Measurements from ENCODE around the gene VAV1. TPM values are rescaled to one million over a fixed set of nuclear protein-coding genes. Genes with fewer than 3 reads are reported as not detected.

The VAV1 gene
- total and polyA plus RNA-seq, 2 donors (not counting 1 experiment from before 2014, with no cell fraction given): 62.7 to 98.8 TPM

- DNase-seq (no peak), ATAC-seq (ENCODE audit: low read depth) (no peak)
- Mint-ChIP-seq H3K9me3 (ENCODE audit: insufficient read depth) (no peaks in the 10 kb centered on the region), H3K4me1 (no peaks in the 10 kb centered on the region), H3K27ac (no peak overlapping the region), H3K4me3 (no peak overlapping the region), H3K27me3 (peaks cover 28% of the 10 kb centered on the region)
- no peak overlapping the region for H3K27ac ChIP-seq (ENCODE audit: low read length in 2 of 2)
- H3K27me3 ChIP-seq (replicated peaks in 1 of 4; ENCODE audit: control extremely low read depth in 1 of 4, control insufficient read depth in 3 of 4, insufficient read depth in 4 of 4, low read length in 3 of 4): peaks cover 0 to 4% (median 1%) of the 10 kb centered on the region in 4 experiments
- H3K36me3 ChIP-seq (replicated peaks in 1 of 2; ENCODE audit: control extremely low read depth in 1 of 2, control insufficient read depth in 1 of 2, extremely low read depth in 1 of 2, insufficient read depth in 2 of 2, low read length in 1 of 2): no peaks in the 10 kb centered on the region
- H3K4me3 ChIP-seq (ENCODE audit: control extremely low read depth in 1 of 5, extremely low read depth in 1 of 5, insufficient read depth in 1 of 5, low read depth in 2 of 5, low read length in 4 of 5): no peak overlapping the region
- ChIA-PET POLR2A (no interaction called here), CTCF (no interaction called here)
- H3K4me1 ChIP-seq (ENCODE audit: control insufficient read depth in 2 of 2, insufficient read depth in 2 of 2, low read length in 2 of 2): no peaks in the 10 kb centered on the region
- no peaks in the 10 kb centered on the region for H4K20me1 ChIP-seq (ENCODE audit: control insufficient read depth, insufficient read depth, low read length, poor library complexity, severe bottlenecking)
- no peaks in the 10 kb centered on the region for H3K9me3 ChIP-seq (ENCODE audit: control extremely low read depth in 1 of 3, control insufficient read depth in 2 of 3, insufficient read depth in 1 of 3, low read length in 2 of 3)
- intact Hi-C loops (cut with micrococcal nuclease): no loop called here
- no peak overlapping the region for H3K4me2 ChIP-seq (replicated peaks; ENCODE audit: low read depth, low read length, poor library complexity, severe bottlenecking)
- WGBS (ENCODE audit: insufficient coverage): 96% methylated on average over 5 of the region's 10 CpGs
- H2AFZ ChIP-seq (ENCODE audit: insufficient read depth, low read depth, low read length, poor library complexity, severe bottlenecking): no peak overlapping the region
- H3K79me2 ChIP-seq (ENCODE audit: control insufficient read depth, insufficient read depth, low read length): no peaks in the 10 kb centered on the region
- TF ChIP-seq CTCF (IDR thresholded peaks at IDR 0.05) (no peak), EZH2 (IDR thresholded peaks at IDR 0.05; ENCODE audit: borderline replicate concordance, insufficient read depth, low read depth, low read length, poor library complexity, severe bottlenecking) (no peak)
- no peak overlapping the region for H3K9ac ChIP-seq (ENCODE audit: low read length)
Observed at GRCh38 chr19:6873708-6874431, 101.4 kb downstream of the VAV1 start.

- peaks cover 0 to 6% (median 4%) of the 10 kb centered on the region in 4 experiments for H3K27me3 ChIP-seq (replicated peaks in 1 of 4; ENCODE audit: control extremely low read depth in 1 of 4, control insufficient read depth in 3 of 4, insufficient read depth in 4 of 4, low read length in 3 of 4)
- DNase-seq: no peak
- peaks cover 4% of the 10 kb centered on the region for H3K9me3 Mint-ChIP-seq (ENCODE audit: insufficient read depth)
- WGBS (ENCODE audit: insufficient coverage): 100% methylated on average over 1 of the region's 2 CpGs
- CTCF ChIA-PET: interaction anchor here (0.8 kb wide), 1 partner anchor 1255 kb away, joined by 3 read pairs; no protein-coding TSS in a partner anchor
- no peaks in the 10 kb centered on the region for H3K36me3 ChIP-seq (replicated peaks in 1 of 2; ENCODE audit: control extremely low read depth in 1 of 2, control insufficient read depth in 1 of 2, extremely low read depth in 1 of 2, insufficient read depth in 2 of 2, low read length in 1 of 2)
- intact Hi-C loops (cut with micrococcal nuclease): no loop called here
- no peak overlapping the region for H2AFZ ChIP-seq (ENCODE audit: insufficient read depth, low read depth, low read length, poor library complexity, severe bottlenecking)
- H3K4me1 ChIP-seq (ENCODE audit: control insufficient read depth in 2 of 2, insufficient read depth in 2 of 2, low read length in 2 of 2): no peaks in the 10 kb centered on the region
- H3K9me3 ChIP-seq (ENCODE audit: control extremely low read depth in 1 of 3, control insufficient read depth in 2 of 3, insufficient read depth in 1 of 3, low read length in 2 of 3): peaks cover 0 to 6% (median 0%) of the 10 kb centered on the region in 3 donors
- POLR2A ChIA-PET: no interaction called here
- H3K9ac ChIP-seq (ENCODE audit: low read length): no peak overlapping the region
- no peaks in the 10 kb centered on the region for H3K79me2 ChIP-seq (ENCODE audit: control insufficient read depth, insufficient read depth, low read length)
- no peak overlapping the region for H3K4me2 ChIP-seq (replicated peaks; ENCODE audit: low read depth, low read length, poor library complexity, severe bottlenecking)
- H3K4me3 Mint-ChIP-seq: no peak overlapping the region
- no peak overlapping the region for H3K4me3 ChIP-seq (ENCODE audit: control extremely low read depth in 1 of 5, extremely low read depth in 1 of 5, insufficient read depth in 1 of 5, low read depth in 2 of 5, low read length in 4 of 5)
- TF ChIP-seq EZH2 (IDR thresholded peaks at IDR 0.05; ENCODE audit: borderline replicate concordance, insufficient read depth, low read depth, low read length, poor library complexity, severe bottlenecking) (no peak), CTCF (IDR thresholded peaks at IDR 0.05) (no peak)
- H3K4me1 Mint-ChIP-seq: no peaks in the 10 kb centered on the region
- H3K27me3 Mint-ChIP-seq: peaks cover 35% of the 10 kb centered on the region
- H3K27ac Mint-ChIP-seq: no peak overlapping the region
- no peaks in the 10 kb centered on the region for H4K20me1 ChIP-seq (ENCODE audit: control insufficient read depth, insufficient read depth, low read length, poor library complexity, severe bottlenecking)
- no peak overlapping the region for H3K27ac ChIP-seq (ENCODE audit: low read length in 2 of 2)
- no peak for ATAC-seq (ENCODE audit: low read depth)
Observed at GRCh38 chr19:6875218-6875617, 102.7 kb downstream of the VAV1 start.
